AG10803 (cell line): ENCODE results near the gene JAKMIP1.

ENCODE experiments used
- DNase-seq: peaks from one replicate; pipeline ENCODE4 v3.0.0; 2010; ENCODE audit warnings: low read depth
- H3K4me3 ChIP-seq: 2 replicates; pipeline ENCODE4 v1.5.1; 2011; ENCODE audit warnings: mild to moderate bottlenecking, low read length, control low read depth
- TF ChIP-seq, protein P1 (sequence below): conservative IDR thresholded peaks from 2 replicates; pipeline ENCODE4 v1.5.1; 2011; ENCODE audit warnings: mild to moderate bottlenecking, low read length, control low read depth, inconsistent platforms

The JAKMIP1 gene

DNA sequence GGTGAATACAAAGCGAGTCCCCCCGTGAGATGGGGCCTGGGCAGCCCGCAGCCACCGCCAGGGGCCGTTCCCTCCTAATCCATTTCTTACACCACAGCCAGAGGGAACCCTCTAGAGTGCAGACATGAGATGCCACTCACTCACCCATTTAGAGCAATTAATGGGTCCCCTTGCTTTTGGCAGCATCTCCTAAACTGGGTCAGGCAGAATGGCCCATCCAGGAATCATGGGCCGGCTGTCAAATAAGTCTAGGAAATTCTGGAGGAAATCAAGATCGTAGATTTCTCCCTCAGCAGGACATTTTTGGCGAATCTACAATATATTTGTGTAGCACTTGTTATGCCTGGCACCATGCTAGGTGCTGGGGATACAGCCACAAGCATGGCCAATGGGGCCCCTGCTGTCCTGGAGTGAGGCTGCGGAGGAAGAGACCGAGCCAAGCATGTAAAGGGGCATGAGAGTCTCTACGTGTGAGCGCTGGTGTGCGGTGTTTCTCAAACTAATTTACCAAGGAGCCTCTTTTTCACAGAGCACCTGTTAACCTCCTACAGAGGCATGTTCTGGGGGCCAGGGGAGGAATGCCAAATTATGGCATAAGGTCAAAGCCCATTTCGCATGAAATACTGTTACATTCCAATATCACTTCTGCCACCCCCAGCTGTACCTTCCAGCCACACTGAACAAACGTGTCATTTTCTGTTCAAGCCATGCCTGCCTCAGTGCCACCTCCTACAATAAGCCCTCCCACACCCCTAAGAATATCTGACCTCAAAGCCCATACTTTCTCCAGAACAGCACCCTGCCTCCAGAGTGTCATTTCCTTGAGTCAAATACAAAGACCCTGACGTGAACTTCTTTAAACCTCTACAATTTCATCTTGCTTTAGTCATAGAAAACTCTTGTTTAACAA is 28.1 kb upstream of the JAKMIP1 start:
- DNase-seq = no peak
- H3K4me3 ChIP-seq = no peak overlapping the region
- TF ChIP-seq, protein P1, sequence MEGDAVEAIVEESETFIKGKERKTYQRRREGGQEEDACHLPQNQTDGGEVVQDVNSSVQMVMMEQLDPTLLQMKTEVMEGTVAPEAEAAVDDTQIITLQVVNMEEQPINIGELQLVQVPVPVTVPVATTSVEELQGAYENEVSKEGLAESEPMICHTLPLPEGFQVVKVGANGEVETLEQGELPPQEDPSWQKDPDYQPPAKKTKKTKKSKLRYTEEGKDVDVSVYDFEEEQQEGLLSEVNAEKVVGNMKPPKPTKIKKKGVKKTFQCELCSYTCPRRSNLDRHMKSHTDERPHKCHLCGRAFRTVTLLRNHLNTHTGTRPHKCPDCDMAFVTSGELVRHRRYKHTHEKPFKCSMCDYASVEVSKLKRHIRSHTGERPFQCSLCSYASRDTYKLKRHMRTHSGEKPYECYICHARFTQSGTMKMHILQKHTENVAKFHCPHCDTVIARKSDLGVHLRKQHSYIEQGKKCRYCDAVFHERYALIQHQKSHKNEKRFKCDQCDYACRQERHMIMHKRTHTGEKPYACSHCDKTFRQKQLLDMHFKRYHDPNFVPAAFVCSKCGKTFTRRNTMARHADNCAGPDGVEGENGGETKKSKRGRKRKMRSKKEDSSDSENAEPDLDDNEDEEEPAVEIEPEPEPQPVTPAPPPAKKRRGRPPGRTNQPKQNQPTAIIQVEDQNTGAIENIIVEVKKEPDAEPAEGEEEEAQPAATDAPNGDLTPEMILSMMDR = no peak

- DNase-seq = no peak
- TF ChIP-seq, protein P1 = no peak
- no peak overlapping the region for H3K4me3 ChIP-seq
Measured at GRCh38 chr4:6227412-6228157, 27.2 kb upstream of the JAKMIP1 start.

GRCh38 chr4:6226506-6226905 is 26.2 kb upstream of the JAKMIP1 start:
- TF ChIP-seq, protein P1 = no peak
- no peak for DNase-seq

GRCh38 chr4:6225469-6225868 is 25.1 kb upstream of the JAKMIP1 start:
- no peak for DNase-seq
- TF ChIP-seq, protein P1 = no peak
- H3K4me3 ChIP-seq = no peak overlapping the region

More at GRCh38 chr4:6226506-6226905, 26.2 kb upstream of the JAKMIP1 start:
- no peak overlapping the region for H3K4me3 ChIP-seq

- TF ChIP-seq, protein P1 = no peak
- no peak overlapping the region for H3K4me3 ChIP-seq
- no peak for DNase-seq
Measured at GRCh38 chr4:6224735-6225134, 24.4 kb upstream of the JAKMIP1 start.

- H3K4me3 ChIP-seq = no peak overlapping the region
- TF ChIP-seq, protein P1 = no peak
- DNase-seq = no peak
Measured at GRCh38 chr4:6222761-6223292, 22.5 kb upstream of the JAKMIP1 start.
